ENCODE measurements around the gene ARHGAP6.
"Not testable (repeated sequence)": the region's sequence is repeated elsewhere in the genome, so short reads cannot be mapped to it uniquely, and the experiment has no call there.

Gene ARHGAP6

GRCh38 chrX:11531226-11531625 lies 134.5 kb downstream of the ARHGAP6 start:
- DNase-seq (ENCODE audit: low read depth), result peak; percentile 10
- no peak overlapping the region for H3K4me3 ChIP-seq (ENCODE audit: low read depth, low read length)
- TF ChIP-seq CTCF (IDR thresholded peaks at IDR 0.05; ENCODE audit: control insufficient read depth, extremely low read depth, insufficient read depth), result peak; percentile 37

- DNase-seq (ENCODE audit: low read depth), result no peak
- TF ChIP-seq CTCF (IDR thresholded peaks at IDR 0.05; ENCODE audit: control insufficient read depth, extremely low read depth, insufficient read depth), result 0 out of 2 replicates have a peak, but pooled peaks have one; percentile 3
- no peak overlapping the region for H3K4me3 ChIP-seq (ENCODE audit: low read depth, low read length)
These were observed 135.1 kb downstream of the ARHGAP6 start for GRCh38 chrX:11530621-11531020.

- TF ChIP-seq CTCF (IDR thresholded peaks at IDR 0.05; ENCODE audit: control insufficient read depth, extremely low read depth, insufficient read depth), result no peak
- no peak for DNase-seq (ENCODE audit: low read depth)
- H3K4me3 ChIP-seq (ENCODE audit: low read depth, low read length), result no peak overlapping the region
These were observed 137.1 kb downstream of the ARHGAP6 start for GRCh38 chrX:11528623-11529022.

- no peak for TF ChIP-seq CTCF (IDR thresholded peaks at IDR 0.05; ENCODE audit: control insufficient read depth, extremely low read depth, insufficient read depth)
- DNase-seq (ENCODE audit: low read depth), result no peak
- no peak overlapping the region for H3K4me3 ChIP-seq (ENCODE audit: low read depth, low read length)
These were observed 140.0 kb downstream of the ARHGAP6 start for GRCh38 chrX:11525685-11526084.

- not testable (repeated sequence) for H3K4me3 ChIP-seq (ENCODE audit: low read depth, low read length); DNase-seq (ENCODE audit: low read depth)
These were observed 146.5 kb downstream of the ARHGAP6 start for GRCh38 chrX:11519234-11519633.

GRCh38 chrX:11509786-11510185 lies 155.9 kb downstream of the ARHGAP6 start:
- DNase-seq (ENCODE audit: low read depth), result no peak
- H3K4me3 ChIP-seq (ENCODE audit: low read depth, low read length), result no peak overlapping the region
- TF ChIP-seq CTCF (IDR thresholded peaks at IDR 0.05; ENCODE audit: control insufficient read depth, extremely low read depth, insufficient read depth), result no peak

- H3K4me3 ChIP-seq (ENCODE audit: low read depth, low read length), result no peak overlapping the region
- DNase-seq (ENCODE audit: low read depth), result no peak
- no peak for TF ChIP-seq CTCF (IDR thresholded peaks at IDR 0.05; ENCODE audit: control insufficient read depth, extremely low read depth, insufficient read depth)
These were observed 161.5 kb downstream of the ARHGAP6 start for GRCh38 chrX:11504234-11504633.
